ENCODE results near the gene PRM2.

Gene PRM2

DNA sequence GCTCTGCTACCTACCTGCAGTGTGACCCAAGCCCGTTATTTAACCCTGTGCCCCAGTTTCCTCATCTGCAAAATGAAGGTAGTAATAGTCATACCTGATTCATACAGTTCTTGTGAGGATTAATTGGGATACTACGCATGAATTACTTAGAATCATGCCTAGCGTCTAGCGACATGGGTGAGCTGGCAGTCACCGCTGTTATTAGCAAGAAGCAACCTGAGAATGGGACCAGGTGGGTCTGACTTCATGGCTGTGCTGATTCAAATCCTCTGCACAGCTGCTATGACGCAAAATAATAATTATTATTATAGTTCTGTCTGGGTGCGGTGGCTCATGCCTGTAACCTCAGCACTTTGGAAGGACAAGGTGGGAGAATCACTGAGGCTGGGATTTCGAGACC is 28.1 kb downstream of the PRM2 start:
- DNase-seq (ENCODE audit: low spot score), result no peak

DNA sequence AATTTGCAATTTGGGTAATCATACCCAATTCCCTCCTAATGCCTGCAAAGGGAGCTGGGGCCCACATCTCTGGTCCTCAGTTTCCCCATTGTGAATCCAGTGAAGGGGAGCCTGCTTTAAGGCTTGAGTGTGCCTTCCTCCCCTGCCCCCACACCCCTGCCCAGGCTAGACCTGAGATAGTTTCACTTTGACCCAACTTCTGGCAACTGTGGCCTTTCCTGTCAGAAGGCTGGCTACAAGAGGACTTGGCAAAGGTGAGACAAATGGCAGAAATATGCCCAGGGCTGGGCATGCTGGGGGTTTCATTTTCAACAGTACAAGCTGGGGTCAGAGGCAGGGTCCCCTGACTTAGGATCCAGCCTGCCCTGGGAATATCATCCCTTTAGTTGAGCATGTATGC is 30.3 kb downstream of the PRM2 start:
- DNase-seq (ENCODE audit: low spot score), result no peak

DNA sequence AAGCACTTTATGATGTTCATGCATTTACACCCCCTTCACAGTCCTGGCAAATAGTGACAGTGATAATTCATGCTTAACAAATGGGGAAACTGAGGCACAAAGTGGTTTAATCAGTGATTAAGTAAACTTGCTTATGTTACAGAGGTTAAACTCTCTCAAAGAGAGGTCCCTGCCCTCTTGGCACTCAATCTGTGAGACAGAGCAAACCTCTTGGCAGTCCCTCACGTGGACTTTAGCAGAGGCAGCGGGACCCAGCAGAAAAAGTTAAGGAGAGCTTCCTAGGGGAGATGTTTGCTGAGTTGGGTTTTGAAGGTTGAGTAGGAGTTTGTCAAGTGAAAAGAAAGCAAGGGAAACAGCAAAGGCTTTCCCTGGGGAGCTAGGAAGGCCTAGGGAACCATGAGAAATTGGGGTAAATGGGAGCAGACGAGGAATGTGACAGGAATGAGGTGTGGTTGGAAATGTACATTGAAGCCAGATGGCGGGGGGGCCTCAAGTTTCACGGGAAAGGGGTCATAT is 31.0 kb downstream of the PRM2 start:
- DNase-seq (ENCODE audit: low spot score), result no peak

DNA sequence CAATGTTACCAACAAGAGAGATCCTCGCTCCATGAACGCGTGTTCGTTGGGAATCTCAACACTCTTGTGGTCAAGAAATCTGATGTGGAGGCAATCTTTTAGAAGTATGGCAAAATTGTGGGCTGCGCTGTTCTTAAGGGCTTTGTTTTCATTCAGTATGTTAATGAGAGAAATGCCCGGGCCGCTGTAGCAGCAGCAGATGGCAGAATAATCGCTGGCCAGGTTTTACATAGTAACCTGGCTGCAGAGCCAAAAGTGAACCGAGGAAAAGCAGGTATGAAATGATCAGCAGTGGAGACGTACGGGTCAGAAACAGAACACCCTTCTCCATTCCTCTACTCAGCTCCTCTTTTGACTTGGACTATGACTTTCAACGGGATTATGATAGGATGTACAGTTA is 33.6 kb downstream of the PRM2 start:
- no peak for DNase-seq (ENCODE audit: low spot score)

DNA sequence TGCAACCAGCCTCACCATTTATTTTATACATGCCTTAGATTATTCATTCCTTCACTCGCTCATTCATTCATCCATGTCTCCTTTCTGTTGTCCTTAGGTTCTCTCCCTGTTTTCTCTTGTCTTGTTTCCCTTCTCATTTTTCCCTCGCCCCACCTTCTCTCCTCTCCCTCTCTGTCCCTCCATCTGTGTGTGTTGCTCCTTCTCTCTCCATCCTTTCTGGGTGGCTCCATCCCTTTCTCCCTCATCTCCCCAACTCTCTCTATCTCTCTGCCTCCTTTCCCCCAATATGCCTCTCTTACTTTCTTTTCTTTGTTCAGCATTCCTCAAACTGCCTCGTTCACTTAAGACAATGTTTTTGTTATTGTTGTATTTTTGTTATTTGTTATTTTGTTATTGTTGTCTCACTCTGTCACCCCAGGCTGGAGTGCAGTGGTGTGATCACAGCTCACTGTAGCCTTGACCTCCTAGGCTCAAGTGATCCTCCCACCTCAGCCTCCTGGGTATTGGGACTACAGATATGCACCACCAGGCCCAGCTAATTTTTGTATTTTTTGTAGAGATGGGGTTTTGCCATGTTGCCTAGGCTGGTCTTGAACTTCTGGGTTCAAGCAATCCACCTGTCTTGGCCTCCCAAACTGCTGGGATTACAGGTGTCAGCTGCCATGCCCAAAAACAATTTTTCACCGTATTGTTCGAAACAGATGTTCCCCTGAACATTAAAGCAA is 34.6 kb downstream of the PRM2 start:
- DNase-seq (ENCODE audit: low spot score), result no peak

DNA sequence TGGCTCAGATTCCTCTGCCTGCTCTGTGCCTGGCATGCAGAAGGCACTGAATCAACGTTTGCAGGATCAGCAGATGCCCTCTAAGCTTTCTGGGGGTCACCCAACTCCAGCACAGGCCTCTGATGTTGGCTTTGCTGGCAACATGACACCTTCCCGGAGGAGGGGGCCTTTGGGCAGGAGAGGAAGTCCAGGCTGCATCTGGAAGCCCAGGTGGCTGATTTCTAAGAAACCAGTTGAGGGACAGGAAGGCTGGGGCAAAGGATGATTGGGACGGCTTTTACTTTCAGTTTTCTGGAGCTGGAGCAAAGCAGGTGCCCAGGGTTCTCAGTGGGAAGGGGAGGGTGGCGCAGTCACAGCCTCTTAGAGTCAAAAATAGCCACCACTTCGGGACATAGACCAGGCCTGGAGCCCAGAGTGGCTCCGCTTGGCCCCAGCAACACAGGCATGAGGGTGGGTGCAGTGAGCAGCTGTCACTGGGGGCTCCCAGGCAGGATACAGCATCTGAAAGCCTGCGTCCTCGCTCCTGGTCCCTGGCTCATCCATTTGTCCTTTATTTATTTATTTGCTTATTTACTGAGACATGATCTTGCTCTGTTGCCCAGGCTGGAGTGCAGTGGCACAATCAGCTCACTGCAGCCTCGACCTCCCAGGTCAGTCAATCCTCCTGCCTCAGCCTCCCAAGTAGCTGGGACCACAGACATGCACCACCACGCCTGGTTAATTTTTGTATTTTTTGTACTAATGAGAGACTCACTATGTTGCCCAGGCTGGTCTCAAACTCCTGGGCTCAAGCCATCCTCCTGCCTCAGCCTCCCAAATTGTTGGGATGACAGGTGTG is 35.4 kb downstream of the PRM2 start:
- DNase-seq (ENCODE audit: low spot score), result no peak

DNA sequence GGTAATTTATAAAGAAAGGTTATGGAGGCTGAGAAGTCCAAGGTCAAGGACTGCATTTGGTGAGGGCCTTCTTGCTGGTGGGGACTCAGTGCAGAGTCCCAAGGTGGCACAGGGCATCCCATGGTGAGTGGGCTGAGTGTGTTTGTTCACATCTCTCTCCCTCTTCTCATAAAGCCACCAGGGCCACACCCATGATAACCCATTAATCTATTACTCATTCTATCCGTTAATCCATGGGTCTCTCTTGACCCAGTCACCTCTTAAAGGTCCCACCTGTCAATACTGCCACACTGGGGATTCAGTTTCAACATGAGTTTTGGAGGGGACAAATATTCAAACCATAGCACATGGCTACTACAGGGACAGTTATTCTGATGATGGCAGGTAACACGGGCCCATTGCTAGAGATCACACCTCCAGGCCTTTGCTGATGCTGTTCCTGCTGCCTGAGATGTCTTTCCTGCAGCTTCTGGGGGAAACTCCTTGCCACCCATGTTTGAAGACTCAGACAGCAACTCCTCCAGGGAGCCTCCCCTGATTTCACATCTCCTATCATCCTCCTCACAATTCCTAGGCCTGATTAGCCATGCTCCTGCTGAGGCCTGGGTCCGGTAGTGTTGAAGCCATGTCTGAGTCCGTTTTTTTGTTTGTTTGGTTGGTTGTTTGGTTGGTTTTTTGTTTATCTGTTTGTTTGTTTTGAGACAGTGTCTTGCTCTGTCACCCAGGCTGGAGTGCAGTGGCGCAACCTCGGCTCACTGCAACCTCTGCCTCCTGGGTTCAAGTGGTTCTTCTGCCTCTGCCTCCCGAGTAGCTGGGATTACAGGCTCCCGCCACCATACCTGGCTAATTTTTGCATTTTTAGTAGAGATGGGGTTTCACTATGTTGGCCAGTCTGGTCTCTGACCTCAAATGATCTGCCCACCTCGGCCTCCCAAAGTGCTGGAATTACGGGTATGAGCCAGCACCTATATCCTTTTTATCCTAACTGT is 36.3 kb downstream of the PRM2 start:
- DNase-seq (ENCODE audit: low spot score), result no peak

DNA sequence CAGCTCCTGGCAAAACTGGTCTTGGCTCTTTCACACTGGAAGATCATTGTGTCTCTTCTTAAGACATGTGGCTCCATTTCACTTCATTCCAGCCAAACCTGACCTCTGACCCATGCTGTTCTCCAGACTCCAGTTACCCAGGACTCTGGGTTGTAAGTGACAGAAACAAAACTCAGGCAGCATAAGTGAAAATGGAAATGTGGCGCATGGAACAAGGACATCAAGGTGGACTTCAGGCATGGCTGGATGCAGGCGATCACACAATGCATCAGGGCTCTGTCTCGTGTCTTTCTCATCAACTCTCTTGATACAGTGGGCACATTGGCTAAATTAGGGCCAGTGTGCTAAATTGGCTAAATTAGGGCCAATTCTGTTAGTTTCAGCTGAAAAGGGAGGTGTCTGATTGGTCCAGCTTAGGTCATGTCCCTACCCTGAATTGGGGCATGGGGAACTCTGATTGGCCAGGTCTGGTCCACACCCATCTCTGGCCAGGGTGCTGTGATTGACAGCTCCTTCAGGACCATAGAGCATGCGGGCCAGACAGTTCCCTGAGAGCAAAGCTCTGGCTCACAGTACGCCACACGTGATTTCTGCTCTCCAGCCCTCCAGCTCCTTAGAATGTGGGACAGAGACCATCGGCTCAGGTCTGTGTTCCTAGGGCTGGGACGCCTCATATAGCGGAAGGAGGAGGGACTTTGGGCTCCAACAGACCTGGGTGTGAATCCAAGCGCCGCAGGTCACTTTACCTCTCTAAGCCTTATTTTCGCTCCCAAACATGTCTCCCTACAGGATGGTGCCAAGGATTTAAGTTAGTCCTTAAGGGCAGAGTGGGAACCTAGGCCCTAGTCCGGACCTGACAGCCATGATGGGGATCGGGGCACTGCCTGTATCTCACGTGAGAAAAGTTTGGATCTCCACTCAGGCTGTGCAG is 37.7 kb downstream of the PRM2 start:
- no peak for DNase-seq (ENCODE audit: low spot score)

DNA sequence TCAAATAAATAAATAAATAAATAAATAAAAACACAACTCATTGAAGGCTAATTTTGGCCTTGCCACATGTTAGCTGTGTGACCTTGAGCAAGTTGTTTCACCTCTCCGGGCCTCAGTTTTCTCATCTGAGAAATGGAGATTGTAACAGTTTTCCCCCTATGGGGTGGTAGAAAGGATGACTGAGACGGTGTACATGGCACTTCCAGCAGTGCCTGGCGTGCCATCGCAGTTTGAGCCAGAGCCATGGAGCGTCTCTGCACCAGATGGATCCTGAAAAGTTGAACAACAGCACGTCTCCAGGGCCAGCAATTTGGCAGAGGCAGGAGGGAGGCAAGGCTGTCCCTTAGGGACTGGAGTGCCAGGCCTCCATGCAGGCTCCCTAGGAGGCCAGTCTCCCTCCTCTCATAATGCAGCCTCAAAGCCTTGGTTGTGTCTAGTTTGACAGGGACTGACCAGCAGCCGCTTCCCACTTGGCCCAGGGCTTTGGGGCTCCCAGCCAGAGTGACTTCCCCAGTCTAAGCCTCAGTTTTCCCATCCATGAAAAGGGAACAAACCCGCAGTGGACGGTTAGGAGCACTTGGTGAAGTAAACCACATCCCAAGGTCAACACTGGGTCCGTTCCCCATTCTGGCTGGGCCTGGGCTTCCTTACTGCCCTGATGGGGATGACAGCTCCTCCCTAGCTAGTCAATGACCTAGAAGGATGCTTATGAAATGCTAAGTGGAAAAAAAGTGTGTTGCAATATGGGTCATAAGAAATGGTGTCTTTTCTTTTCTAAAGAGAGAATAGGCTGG is 39.6 kb downstream of the PRM2 start:
- DNase-seq (ENCODE audit: low spot score), result no peak

DNA sequence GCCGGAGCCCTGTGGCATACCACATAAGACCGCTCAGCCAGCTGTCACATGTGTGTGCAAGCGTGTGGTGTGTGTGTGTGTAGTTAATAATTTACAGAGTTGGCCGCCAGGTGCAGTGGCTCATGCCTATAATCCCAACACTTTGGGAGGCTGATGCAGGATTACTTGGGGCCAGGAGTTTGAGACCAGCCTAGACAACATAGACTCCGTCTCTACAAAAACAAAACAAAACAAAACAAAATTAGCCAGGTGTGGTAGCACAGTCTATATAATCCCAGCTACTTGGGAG is 40.6 kb downstream of the PRM2 start:
- DNase-seq (ENCODE audit: low spot score), result no peak

DNA sequence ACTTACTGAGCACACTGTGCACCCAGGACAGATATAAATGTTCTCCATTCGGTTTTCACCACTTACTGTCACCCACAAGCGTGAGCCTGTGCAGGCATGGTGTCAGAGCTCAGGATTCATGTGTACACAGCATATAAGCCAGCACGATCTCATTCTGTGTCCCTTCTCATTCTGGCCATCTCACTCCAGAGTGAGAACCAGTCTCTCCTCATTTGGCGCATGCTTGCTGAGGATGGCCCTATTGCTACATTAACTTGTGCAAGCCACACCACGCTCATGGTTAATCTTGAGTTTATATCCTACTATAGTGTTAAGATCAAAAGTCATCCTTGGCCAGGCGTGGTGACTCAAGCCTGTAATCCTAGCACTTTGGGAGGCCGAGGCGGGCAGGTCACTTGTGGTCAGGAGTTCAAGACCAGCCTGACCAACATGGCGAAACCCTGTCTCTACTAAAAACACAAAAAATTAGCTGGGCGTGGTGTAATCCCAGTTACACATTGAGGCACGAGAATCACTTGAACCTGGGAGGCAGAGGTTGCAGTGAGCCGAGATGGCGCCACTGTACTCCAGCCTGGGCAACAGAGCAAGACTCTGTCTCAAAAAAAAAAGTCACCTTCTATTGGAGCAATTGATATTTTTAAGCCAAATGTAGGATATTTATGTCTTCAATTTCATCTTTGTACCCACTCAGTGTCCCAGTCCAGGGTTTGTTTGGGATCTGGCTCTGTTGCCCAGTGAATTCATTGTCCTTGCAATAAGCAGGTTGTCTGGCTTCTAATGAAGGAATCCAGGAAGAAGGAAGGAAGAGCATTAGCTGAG is 41.2 kb downstream of the PRM2 start:
- no peak for DNase-seq (ENCODE audit: low spot score)

DNA sequence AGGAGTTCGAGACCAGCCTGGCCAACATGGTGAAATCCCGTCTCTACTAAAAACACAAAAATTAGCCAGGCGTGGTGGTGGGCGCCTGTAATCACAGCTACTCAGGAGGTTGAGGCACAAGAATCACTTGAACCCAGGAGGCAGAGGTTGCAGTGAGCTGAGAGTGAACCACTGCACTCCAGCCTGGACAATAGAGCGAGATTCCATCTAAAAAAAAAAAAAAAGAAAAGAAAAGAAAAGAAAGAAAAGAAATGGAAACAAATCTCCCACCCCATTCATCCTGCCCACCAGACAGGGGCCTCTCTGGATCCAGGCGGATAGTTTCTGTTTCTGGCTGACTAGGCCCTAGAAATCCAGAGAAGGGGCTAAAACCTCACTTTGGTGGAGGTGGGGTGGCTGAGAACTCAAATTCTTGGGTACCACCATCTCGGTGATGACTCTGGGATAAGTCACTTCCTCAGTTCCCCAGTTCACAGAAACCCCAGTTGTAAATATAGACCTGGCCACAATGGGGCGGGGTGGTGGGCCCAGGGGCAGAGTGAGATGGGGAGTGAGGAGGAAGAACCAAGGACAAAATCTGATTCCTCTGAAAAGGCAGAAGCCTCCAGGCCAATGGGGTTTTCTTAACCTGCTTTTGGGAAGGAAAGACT is 42.4 kb downstream of the PRM2 start:
- no peak for DNase-seq (ENCODE audit: low spot score)

DNA sequence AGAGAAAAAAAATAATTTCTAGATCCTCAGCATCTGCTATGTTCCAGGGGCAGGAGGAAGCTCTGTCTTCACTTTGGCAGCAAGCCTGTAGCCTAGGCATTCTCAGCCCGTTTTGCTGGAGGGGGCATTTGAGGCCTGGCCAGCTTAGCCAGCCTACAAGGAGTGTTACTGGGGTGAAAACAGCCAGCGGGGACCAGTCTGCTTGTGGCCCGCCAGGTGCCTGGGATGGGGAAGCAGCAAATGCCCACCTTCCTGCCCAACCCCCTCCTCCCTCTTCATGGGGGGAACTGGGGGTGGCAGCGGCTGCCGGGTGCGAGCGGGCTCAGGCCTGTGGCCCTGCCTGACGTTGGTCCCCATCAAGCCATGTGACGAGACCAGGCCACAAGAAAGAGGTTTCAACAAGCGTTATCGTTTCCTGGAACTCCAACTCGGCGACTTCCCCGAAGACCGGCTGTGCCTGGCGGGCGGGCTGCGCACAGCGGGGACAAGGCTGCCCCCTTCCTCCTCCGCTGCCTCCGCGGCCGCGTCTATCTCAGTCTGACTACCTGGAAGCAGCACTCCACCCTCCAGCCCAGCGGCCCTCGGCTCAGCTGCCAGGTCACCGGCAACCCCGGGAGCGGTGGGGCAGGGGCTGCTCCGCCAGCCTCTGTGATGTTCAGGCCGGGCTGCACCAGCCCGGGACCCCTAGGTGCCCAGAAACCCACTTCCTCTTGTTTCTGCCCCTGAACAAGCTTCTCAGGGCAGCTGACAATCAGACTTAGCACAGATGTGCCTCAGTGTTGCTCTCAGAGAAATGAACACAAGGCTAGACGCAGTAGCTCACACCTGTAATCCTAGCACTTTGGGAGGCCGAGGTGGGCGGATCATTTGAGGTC is 43.2 kb downstream of the PRM2 start:
- peak; percentile 35 for DNase-seq (ENCODE audit: low spot score)

DNA sequence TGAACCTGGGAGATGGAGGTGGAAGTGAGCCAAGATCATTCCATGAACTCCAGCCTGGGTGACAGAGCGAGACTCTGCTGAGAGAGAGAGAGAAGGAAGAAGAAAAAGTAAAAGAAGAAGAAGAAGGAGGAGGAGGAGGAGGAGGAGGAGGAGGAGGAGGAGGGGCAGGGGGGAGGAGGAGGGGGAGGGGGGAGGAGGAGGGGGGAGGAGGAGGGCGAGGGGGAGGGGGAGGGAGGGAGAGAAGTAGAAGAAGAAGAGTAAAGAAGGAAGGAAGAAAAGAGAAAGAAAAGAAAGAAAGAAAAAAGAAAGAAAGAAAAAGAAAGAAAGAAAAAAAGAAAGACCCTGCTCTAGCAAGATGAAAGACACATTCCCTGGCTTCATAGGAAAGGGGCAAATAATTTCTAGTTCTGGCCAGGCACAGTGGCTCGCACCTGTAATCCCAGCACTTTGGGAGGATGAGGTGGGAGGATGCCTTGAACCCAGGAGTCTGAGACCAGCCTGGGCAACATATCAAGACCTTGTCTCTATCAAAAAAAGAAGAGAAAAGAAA is 43.9 kb downstream of the PRM2 start:
- DNase-seq (ENCODE audit: low spot score), result no peak

DNA sequence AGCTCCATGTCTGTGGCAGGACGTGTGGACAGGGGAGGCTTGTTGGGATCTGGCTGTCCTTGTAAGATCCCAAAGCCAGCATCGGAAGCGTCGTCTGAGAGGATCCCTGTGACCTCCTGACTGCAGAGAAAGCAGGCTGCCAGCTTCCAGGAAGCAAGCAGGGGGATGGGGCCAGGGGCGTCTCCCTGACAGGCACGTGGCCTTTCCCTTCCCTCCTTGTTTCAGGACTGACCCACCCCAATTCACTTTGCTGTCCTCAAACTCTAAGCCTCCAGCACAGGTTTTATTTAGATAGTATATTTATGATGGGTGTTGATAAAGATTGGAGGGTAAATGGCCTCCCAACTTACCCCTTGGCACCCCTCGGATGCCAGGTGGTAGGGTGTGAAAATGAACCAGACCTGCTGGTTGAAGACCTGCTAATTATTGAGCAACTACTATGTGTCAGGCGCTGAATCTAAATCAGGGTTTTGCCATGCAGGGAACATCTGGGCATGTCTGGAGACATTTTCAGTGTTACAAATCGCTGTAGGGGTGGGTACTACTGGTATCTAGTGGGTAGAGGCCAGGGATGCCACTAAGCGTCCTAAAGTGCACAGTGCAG is 44.8 kb downstream of the PRM2 start:
- no peak for DNase-seq (ENCODE audit: low spot score)

DNA sequence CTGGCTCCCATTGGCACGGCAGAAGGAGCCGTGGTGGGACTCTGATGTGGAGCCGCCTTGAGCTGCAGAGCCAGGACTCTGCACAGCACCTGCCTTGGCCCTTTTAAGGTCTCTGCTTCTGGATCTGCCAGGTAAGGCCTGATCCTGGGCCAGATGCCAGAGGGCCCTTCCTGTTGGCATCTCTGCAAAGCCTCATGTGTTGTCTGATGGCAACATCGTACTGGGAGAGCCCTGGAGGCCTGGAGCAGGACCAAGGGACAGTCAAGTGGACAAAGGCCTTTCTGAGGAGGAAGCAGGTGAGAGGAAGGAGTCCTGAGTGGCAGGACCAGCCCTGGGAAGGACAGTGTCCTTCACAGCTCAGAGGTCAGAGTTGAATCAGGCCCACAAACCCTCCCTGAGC is 46.4 kb downstream of the PRM2 start:
- no peak for DNase-seq (ENCODE audit: low spot score)

DNA sequence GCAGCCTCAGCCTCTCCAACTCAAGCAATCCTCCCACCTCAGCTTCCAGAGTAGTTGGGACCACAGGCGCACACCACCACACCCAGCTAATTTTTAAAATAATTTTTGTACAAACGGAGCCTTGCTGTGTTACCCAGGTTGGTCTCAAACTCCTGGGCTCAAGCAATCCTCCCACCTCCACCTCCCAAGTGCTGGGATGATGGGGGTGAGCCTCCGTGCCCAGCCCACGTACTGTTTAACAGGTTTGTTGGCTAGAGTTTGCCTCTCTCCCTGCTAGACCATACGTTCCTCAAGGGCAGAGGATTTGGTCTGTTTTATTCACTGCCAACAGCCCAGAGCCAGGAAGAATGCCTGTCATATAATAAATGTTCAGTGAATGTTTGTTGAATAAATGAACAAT is 46.8 kb downstream of the PRM2 start:
- DNase-seq (ENCODE audit: low spot score), result no peak

Measured in Ammon's horn (tissue), 1 donor.